Mesendoderm (in vitro differentiated cells): ENCODE data around the gene TIGD3.
"Not testable (repeated sequence)": the region's sequence is repeated elsewhere in the genome, so short reads cannot be mapped to it uniquely, and the experiment has no call there.

Experiments
- DNase-seq: peaks from one replicate; pipeline ENCODE4 v3.0.0; 2013
- H2AK5ac ChIP-seq: 2 replicates; pipeline ENCODE4 v1.6.1; 2013; ENCODE audit warnings: low read length, inconsistent platforms
- H2BK120ac ChIP-seq: 2 replicates; pipeline ENCODE4 v1.6.1; 2013; ENCODE audit warnings: low read depth, mild to moderate bottlenecking, low read length, moderate library complexity, mixed read lengths
- H2BK15ac ChIP-seq: replicated peaks from 2 replicates; pipeline ENCODE4 v1.6.1; 2013; ENCODE audit warnings: low read depth, mild to moderate bottlenecking, moderate library complexity
- H2BK5ac ChIP-seq: 2 replicates; pipeline ENCODE4 v1.6.1; 2013; ENCODE audit warnings: low read length, inconsistent platforms
- H3K18ac ChIP-seq: 2 replicates; pipeline ENCODE4 v1.6.1; 2013; ENCODE audit warnings: mild to moderate bottlenecking, low read length, mixed read lengths
- H3K23ac ChIP-seq: one replicate; pipeline ENCODE4 v1.6.1; 2013; ENCODE audit warnings: low read length
- H3K27ac ChIP-seq: 2 replicates; pipeline ENCODE4 v1.5.1; 2013; ENCODE audit warnings: low read depth, mild to moderate bottlenecking, inconsistent platforms, low read length, moderate library complexity
- H3K27me3 ChIP-seq: 2 replicates; pipeline ENCODE4 v1.6.1; 2013; ENCODE audit warnings: low read length, control low read depth, mild to moderate bottlenecking, inconsistent platforms; ENCODE audit not compliant: insufficient read depth, poor library complexity
- H3K36me3 ChIP-seq: 2 replicates; pipeline ENCODE4 v1.6.1; 2013; ENCODE audit warnings: low read length, inconsistent platforms; ENCODE audit not compliant: control insufficient read depth, insufficient read depth
- H3K4ac ChIP-seq: one replicate; pipeline ENCODE4 v1.6.1; 2013; ENCODE audit warnings: low read depth, mild to moderate bottlenecking, low read length, moderate library complexity
- H3K4me1 ChIP-seq: 2 replicates; pipeline ENCODE4 v1.6.1; 2013; ENCODE audit warnings: low read depth, low read length, inconsistent platforms; ENCODE audit not compliant: control insufficient read depth
- H3K4me2 ChIP-seq: 2 replicates; pipeline ENCODE4 v1.6.1; 2013; ENCODE audit warnings: low read length
- H3K4me3 ChIP-seq: 2 replicates; pipeline ENCODE4 v1.5.1; 2013; ENCODE audit warnings: mild to moderate bottlenecking, low read length
- H3K56ac ChIP-seq: one replicate; pipeline ENCODE4 v1.6.1; 2013; ENCODE audit warnings: low read length
- H3K79me1 ChIP-seq: 2 replicates; pipeline ENCODE4 v1.6.1; 2013; ENCODE audit warnings: low read length, inconsistent platforms
- H3K79me2 ChIP-seq: 2 replicates; pipeline ENCODE4 v1.6.1; 2013; ENCODE audit warnings: mild to moderate bottlenecking, low read length; ENCODE audit not compliant: control insufficient read depth, insufficient read depth
- H3K9ac ChIP-seq: 2 replicates; pipeline ENCODE4 v1.6.1; 2013; ENCODE audit warnings: low read length, inconsistent platforms
- H4K5ac ChIP-seq: one replicate; pipeline ENCODE4 v1.6.1; 2013; ENCODE audit warnings: low read length
- H4K8ac ChIP-seq: one replicate; pipeline ENCODE4 v1.6.1; 2013; ENCODE audit warnings: low read depth, mild to moderate bottlenecking, control low read depth, low read length, moderate library complexity
- WGBS: extraction: QIAGEN DNeasy Blood & Tissue Kit; methylation state at CpG from one replicate; pipeline ENCODE4 v1.1.7; 2013; ENCODE audit warnings: low lambda C conversion rate, missing lambda C conversion rate; ENCODE audit not compliant: insufficient coverage; ENCODE audit errors: extremely low coverage; 5-methylcytosine and 5-hydroxymethylcytosine counted together

TIGD3 gene

GRCh38 chr11:65330544-65330943, 24.0 kb upstream of the TIGD3 start:
- H3K4ac ChIP-seq: no peak overlapping the region
- H3K23ac ChIP-seq: no peak overlapping the region
- H2BK5ac ChIP-seq: no peak overlapping the region
- H3K79me1 ChIP-seq: peaks cover 8% of the 10 kb centered on the region
- no peak overlapping the region for H3K18ac ChIP-seq
- H3K4me2 ChIP-seq: no peak overlapping the region
- H3K4me1 ChIP-seq: peaks cover 5% of the 10 kb centered on the region
- H3K4me3 ChIP-seq: no peak overlapping the region
- WGBS: no CpG with 5 or more reads among the region's 7 CpGs
- no peak overlapping the region for H4K5ac ChIP-seq
- peaks cover 14% of the 10 kb centered on the region for H3K79me2 ChIP-seq
- no peaks in the 10 kb centered on the region for H3K36me3 ChIP-seq
- no peak overlapping the region for H3K56ac ChIP-seq
- no peak overlapping the region for H2BK15ac ChIP-seq
- no peaks in the 10 kb centered on the region for H3K27me3 ChIP-seq
- no peak overlapping the region for H4K8ac ChIP-seq
- no peak overlapping the region for H2BK120ac ChIP-seq
- no peak overlapping the region for H3K27ac ChIP-seq
- H3K9ac ChIP-seq: no peak overlapping the region
- DNase-seq: no peak
- H2AK5ac ChIP-seq: no peak overlapping the region

GRCh38 chr11:65332591-65332990, 22.0 kb upstream of the TIGD3 start:
- not testable (repeated sequence) for H3K79me1 ChIP-seq, H3K4ac ChIP-seq, H3K4me1 ChIP-seq, DNase-seq, H2BK120ac ChIP-seq, H2AK5ac ChIP-seq, H2BK15ac ChIP-seq, H3K27me3 ChIP-seq, H3K56ac ChIP-seq, H3K23ac ChIP-seq, H3K36me3 ChIP-seq, H3K4me2 ChIP-seq, H3K18ac ChIP-seq, H3K9ac ChIP-seq, H3K27ac ChIP-seq, H4K8ac ChIP-seq, H2BK5ac ChIP-seq, H4K5ac ChIP-seq, H3K4me3 ChIP-seq
- WGBS: no CpG with 5 or more reads among the region's 9 CpGs
- peaks cover 20% of the 10 kb centered on the region for H3K79me2 ChIP-seq

- no peak overlapping the region for H2BK15ac ChIP-seq
- no peaks in the 10 kb centered on the region for H3K27me3 ChIP-seq
- no peak overlapping the region for H4K8ac ChIP-seq
- H3K4me3 ChIP-seq: peak overlapping the region; percentile 76
- no CpG with 5 or more reads among the region's 5 CpGs for WGBS
- DNase-seq: no peak
- no peak overlapping the region for H2BK5ac ChIP-seq
- peak overlapping the region; percentile 86 for H3K9ac ChIP-seq
- H3K27ac ChIP-seq: no peak overlapping the region
- H2AK5ac ChIP-seq: no peak overlapping the region
- H3K79me2 ChIP-seq: peaks cover 30% of the 10 kb centered on the region
- H3K36me3 ChIP-seq: no peaks in the 10 kb centered on the region
- peaks cover 15% of the 10 kb centered on the region for H3K79me1 ChIP-seq
- H3K4ac ChIP-seq: no peak overlapping the region
- peaks cover 5% of the 10 kb centered on the region for H3K4me1 ChIP-seq
- no peak overlapping the region for H4K5ac ChIP-seq
- no peak overlapping the region for H2BK120ac ChIP-seq
- no peak overlapping the region for H3K18ac ChIP-seq
- peak overlapping the region; percentile 15 for H3K23ac ChIP-seq
- peak overlapping the region; percentile 96 for H3K4me2 ChIP-seq
- H3K56ac ChIP-seq: peak overlapping the region; percentile 98
These were observed 19.8 kb upstream of the TIGD3 start for GRCh38 chr11:65334696-65335295.

GRCh38 chr11:65338676-65339075, 15.9 kb upstream of the TIGD3 start:
- Histone ChIP-seq H3K18ac (no peak overlapping the region), H3K79me2 (peaks cover 30% of the 10 kb centered on the region), H2AK5ac (no peak overlapping the region), H2BK5ac (no peak overlapping the region), H3K4ac (no peak overlapping the region), H3K4me2 (no peak overlapping the region), H4K5ac (no peak overlapping the region), H3K4me1 (peaks cover 5% of the 10 kb centered on the region), H2BK120ac (no peak overlapping the region), H3K27me3 (no peaks in the 10 kb centered on the region), H3K27ac (no peak overlapping the region), H3K36me3 (peaks cover 5% of the 10 kb centered on the region), H4K8ac (no peak overlapping the region), H3K56ac (no peak overlapping the region), H3K4me3 (no peak overlapping the region), H3K23ac (no peak overlapping the region), H3K9ac (no peak overlapping the region), H2BK15ac (no peak overlapping the region), H3K79me1 (peaks cover 17% of the 10 kb centered on the region)
- WGBS: no CpG with 5 or more reads among the region's 7 CpGs
- no peak for DNase-seq

GRCh38 chr11:65340226-65340625, 14.3 kb upstream of the TIGD3 start:
- Histone ChIP-seq H3K18ac (no peak overlapping the region), H3K36me3 (peaks cover 7% of the 10 kb centered on the region), H2BK120ac (no peak overlapping the region), H3K4ac (no peak overlapping the region), H3K4me1 (peaks cover 3% of the 10 kb centered on the region), H4K8ac (no peak overlapping the region), H3K9ac (no peak overlapping the region), H3K4me3 (no peak overlapping the region), H2BK5ac (no peak overlapping the region), H3K23ac (no peak overlapping the region), H3K27ac (no peak overlapping the region), H3K79me2 (peaks cover 18% of the 10 kb centered on the region), H3K79me1 (peaks cover 11% of the 10 kb centered on the region), H3K4me2 (no peak overlapping the region), H3K56ac (no peak overlapping the region), H2AK5ac (no peak overlapping the region), H4K5ac (no peak overlapping the region), H3K27me3 (no peaks in the 10 kb centered on the region), H2BK15ac (no peak overlapping the region)
- no peak for DNase-seq
- WGBS: no CpG with 5 or more reads among the region's 11 CpGs

GRCh38 chr11:65341856-65342255, 12.7 kb upstream of the TIGD3 start:
- Histone ChIP-seq H4K5ac (no peak overlapping the region), H4K8ac (no peak overlapping the region), H2BK5ac (no peak overlapping the region), H3K4me3 (no peak overlapping the region), H3K4ac (no peak overlapping the region), H2AK5ac (no peak overlapping the region), H3K4me2 (no peak overlapping the region), H3K18ac (no peak overlapping the region), H3K27ac (no peak overlapping the region), H2BK120ac (no peak overlapping the region), H3K9ac (no peak overlapping the region), H3K79me2 (peaks cover 9% of the 10 kb centered on the region), H3K79me1 (peaks cover 8% of the 10 kb centered on the region), H3K27me3 (no peaks in the 10 kb centered on the region), H3K23ac (no peak overlapping the region), H3K4me1 (no peaks in the 10 kb centered on the region), H3K56ac (no peak overlapping the region), H2BK15ac (no peak overlapping the region), H3K36me3 (peaks cover 14% of the 10 kb centered on the region)
- WGBS: no CpG with 5 or more reads among the region's 3 CpGs
- DNase-seq: no peak
